Esophagus squamous epithelium (tissue), 4 donors: Measurements from ENCODE around the gene TMBIM6.

ENCODE experiments used
- POLR2A ChIP-seq, 4 donors: fragments of 450-650 bp; IDR thresholded peaks; one replicate each; pipeline ENCODE4 v1.6.1; 2017; ENCODE audit warnings: antibody characterized with exemption in 4 of 4, mild to moderate bottlenecking in 4 of 4, moderate library complexity in 3 of 4
- TF ChIP-seq, protein P1 (sequence below), 6 experiments: fragments of 450-650 bp in 4 of 6; fragments of 200-600 bp in 2 of 6; sonication (generic) in 2 of 6; IDR thresholded peaks; one replicate each; pipeline ENCODE4 v1.5.1; 2016 to 2019; ENCODE audit warnings: antibody characterized with exemption in 6 of 6, mild to moderate bottlenecking in 4 of 6, moderate library complexity in 4 of 6

DNA sequence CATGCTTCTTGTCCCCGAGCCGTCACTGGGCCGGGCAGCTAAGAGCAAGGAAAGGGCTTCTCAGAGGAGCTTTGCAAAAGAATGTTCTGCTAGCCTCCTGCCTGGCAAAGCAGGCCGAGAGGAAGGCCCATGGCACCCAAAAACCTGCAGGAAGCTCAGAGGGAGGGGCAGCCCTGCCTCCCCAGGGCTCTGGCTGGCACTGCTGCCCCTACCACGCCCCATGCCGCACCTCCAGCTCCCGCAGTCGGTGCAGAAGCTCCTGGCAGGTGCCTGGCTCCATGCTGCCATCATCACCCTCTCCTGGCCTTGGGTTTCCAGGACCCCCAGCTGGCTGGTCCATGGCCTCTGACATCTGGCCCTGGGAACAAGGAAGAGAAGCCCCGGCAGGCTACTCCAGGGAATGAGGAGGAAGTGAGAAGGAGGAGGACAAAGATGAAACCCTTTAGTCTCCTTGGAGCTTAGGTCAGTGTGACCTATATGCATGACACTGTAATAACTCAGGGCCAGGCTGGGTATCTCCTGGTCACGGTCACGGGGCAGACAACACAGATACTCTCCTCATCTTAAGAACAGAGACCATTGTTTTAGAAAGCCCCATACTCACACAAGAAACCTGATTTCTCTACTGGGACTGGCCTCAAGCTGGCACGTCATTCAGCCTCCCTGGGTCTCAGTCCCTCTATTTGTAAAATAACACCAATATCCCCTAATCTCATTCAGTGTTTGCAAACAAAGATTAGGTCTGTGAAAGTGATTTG is 62.5 kb downstream of the TMBIM6 start:
- TF ChIP-seq, protein P1, sequence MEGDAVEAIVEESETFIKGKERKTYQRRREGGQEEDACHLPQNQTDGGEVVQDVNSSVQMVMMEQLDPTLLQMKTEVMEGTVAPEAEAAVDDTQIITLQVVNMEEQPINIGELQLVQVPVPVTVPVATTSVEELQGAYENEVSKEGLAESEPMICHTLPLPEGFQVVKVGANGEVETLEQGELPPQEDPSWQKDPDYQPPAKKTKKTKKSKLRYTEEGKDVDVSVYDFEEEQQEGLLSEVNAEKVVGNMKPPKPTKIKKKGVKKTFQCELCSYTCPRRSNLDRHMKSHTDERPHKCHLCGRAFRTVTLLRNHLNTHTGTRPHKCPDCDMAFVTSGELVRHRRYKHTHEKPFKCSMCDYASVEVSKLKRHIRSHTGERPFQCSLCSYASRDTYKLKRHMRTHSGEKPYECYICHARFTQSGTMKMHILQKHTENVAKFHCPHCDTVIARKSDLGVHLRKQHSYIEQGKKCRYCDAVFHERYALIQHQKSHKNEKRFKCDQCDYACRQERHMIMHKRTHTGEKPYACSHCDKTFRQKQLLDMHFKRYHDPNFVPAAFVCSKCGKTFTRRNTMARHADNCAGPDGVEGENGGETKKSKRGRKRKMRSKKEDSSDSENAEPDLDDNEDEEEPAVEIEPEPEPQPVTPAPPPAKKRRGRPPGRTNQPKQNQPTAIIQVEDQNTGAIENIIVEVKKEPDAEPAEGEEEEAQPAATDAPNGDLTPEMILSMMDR (IDR thresholded peaks at IDR 0.05), result no peak
- no peak for TF ChIP-seq POLR2A (IDR thresholded peaks at IDR 0.05)
